ENCODE results near the gene TBC1D22A. TPM values are rescaled to one million over a fixed set of nuclear protein-coding genes. Genes with fewer than 3 reads are reported as not detected.

Gene TBC1D22A
- total and polyA plus RNA-seq, 10 of the 15 experiments (the other 5 are each of a cell fraction or from before 2014, with no cell fraction given): 0.63 to 44.7 (median 27.4) TPM

DNA sequence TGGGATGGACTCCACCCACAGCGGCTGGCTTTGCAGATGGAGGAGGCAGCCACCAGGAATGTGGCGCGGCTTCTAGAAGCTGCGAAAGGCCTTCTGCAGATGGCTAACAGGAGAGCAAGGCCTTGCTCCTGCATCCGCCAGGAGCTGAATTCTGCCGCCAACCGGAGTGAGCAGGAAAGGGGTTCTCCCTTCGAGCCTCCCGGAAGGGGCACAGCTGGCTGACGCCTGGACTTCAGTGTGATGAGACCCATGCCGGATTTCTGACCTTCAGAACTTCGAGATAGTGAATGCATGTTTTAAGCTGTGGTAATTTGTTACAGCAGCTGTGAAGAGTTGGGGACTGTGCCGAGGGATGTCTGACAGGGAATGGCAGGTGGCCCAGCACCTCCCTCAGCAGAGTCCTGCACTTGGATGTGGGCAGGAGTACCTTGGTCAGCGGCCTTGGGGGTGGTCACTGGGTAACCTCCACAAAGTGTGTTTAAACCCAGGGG lies 7.7 kb downstream of the TBC1D22A start:
- TF ChIP-seq, protein P1, sequence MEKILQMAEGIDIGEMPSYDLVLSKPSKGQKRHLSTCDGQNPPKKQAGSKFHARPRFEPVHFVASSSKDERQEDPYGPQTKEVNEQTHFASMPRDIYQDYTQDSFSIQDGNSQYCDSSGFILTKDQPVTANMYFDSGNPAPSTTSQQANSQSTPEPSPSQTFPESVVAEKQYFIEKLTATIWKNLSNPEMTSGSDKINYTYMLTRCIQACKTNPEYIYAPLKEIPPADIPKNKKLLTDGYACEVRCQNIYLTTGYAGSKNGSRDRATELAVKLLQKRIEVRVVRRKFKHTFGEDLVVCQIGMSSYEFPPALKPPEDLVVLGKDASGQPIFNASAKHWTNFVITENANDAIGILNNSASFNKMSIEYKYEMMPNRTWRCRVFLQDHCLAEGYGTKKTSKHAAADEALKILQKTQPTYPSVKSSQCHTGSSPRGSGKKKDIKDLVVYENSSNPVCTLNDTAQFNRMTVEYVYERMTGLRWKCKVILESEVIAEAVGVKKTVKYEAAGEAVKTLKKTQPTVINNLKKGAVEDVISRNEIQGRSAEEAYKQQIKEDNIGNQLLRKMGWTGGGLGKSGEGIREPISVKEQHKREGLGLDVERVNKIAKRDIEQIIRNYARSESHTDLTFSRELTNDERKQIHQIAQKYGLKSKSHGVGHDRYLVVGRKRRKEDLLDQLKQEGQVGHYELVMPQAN (conservative IDR thresholded peaks at IDR 0.05): 0 out of 2 replicates have a peak, but pooled peaks have one; percentile 45
- peak; percentile 72; the same call in 1 of the 2 replicates for TF ChIP-seq SIN3A (IDR thresholded peaks at IDR 0.05; ENCODE audit: low read depth, low read length)
- TF ChIP-seq, protein P2, sequence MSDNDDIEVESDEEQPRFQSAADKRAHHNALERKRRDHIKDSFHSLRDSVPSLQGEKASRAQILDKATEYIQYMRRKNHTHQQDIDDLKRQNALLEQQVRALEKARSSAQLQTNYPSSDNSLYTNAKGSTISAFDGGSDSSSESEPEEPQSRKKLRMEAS (IDR thresholded peaks at IDR 0.05; ENCODE audit: low read depth, low read length): no peak
- TF ChIP-seq MEF2A (IDR thresholded peaks at IDR 0.05; ENCODE audit: insufficient read depth, low read depth, low read length): no peak
- TF ChIP-seq, protein P3, sequence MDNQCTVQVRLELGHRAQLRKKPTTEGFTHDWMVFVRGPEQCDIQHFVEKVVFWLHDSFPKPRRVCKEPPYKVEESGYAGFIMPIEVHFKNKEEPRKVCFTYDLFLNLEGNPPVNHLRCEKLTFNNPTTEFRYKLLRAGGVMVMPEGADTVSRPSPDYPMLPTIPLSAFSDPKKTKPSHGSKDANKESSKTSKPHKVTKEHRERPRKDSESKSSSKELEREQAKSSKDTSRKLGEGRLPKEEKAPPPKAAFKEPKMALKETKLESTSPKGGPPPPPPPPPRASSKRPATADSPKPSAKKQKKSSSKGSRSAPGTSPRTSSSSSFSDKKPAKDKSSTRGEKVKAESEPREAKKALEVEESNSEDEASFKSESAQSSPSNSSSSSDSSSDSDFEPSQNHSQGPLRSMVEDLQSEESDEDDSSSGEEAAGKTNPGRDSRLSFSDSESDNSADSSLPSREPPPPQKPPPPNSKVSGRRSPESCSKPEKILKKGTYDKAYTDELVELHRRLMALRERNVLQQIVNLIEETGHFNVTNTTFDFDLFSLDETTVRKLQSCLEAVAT (IDR thresholded peaks at IDR 0.05): peak; percentile 62; the same call in 1 of the 2 replicates
- TF ChIP-seq TCF12 (IDR thresholded peaks at IDR 0.05; ENCODE audit: low read depth, low read length): no peak
- TF ChIP-seq, protein P4, sequence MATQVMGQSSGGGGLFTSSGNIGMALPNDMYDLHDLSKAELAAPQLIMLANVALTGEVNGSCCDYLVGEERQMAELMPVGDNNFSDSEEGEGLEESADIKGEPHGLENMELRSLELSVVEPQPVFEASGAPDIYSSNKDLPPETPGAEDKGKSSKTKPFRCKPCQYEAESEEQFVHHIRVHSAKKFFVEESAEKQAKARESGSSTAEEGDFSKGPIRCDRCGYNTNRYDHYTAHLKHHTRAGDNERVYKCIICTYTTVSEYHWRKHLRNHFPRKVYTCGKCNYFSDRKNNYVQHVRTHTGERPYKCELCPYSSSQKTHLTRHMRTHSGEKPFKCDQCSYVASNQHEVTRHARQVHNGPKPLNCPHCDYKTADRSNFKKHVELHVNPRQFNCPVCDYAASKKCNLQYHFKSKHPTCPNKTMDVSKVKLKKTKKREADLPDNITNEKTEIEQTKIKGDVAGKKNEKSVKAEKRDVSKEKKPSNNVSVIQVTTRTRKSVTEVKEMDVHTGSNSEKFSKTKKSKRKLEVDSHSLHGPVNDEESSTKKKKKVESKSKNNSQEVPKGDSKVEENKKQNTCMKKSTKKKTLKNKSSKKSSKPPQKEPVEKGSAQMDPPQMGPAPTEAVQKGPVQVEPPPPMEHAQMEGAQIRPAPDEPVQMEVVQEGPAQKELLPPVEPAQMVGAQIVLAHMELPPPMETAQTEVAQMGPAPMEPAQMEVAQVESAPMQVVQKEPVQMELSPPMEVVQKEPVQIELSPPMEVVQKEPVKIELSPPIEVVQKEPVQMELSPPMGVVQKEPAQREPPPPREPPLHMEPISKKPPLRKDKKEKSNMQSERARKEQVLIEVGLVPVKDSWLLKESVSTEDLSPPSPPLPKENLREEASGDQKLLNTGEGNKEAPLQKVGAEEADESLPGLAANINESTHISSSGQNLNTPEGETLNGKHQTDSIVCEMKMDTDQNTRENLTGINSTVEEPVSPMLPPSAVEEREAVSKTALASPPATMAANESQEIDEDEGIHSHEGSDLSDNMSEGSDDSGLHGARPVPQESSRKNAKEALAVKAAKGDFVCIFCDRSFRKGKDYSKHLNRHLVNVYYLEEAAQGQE (IDR thresholded peaks at IDR 0.05; ENCODE audit: low read depth, low read length): peak; percentile 70; the same call in 1 of the 2 replicates
- TF ChIP-seq EED (IDR thresholded peaks at IDR 0.05; ENCODE audit: low read depth): 0 out of 2 replicates have a peak, but pooled peaks have one; percentile 13
- Histone ChIP-seq H3K4me1 (ENCODE audit: control insufficient read depth, insufficient read depth, low read length) (peaks cover 62% of the 10 kb centered on the region), H3K4me3 (peak overlapping the region; percentile 62; the same call in 1 of the 2 replicates), H2AFZ (ENCODE audit: control insufficient read depth, low read depth, low read length) (no peak overlapping the region), H3K4me2 (ENCODE audit: control insufficient read depth, insufficient read depth) (peak overlapping the region; percentile 96), H3K79me2 (ENCODE audit: control insufficient read depth, insufficient read depth, low read length) (peaks cover 69% of the 10 kb centered on the region), H3K36me3 (ENCODE audit: control insufficient read depth in 2 of 2, insufficient read depth in 2 of 2, low read length in 1 of 2) (peaks cover 1 to 6% of the 10 kb centered on the region in 2 experiments; a peak in 3 of 4 replicates), H4K20me1 (ENCODE audit: control insufficient read depth, insufficient read depth) (peaks cover 3% of the 10 kb centered on the region; the same call in 1 of the 2 replicates), H3K27ac (ENCODE audit: control insufficient read depth, insufficient read depth) (peak overlapping the region; percentile 90), H3K9me3 (replicated peaks; ENCODE audit: control insufficient read depth, insufficient read depth, low read length) (no peaks in the 10 kb centered on the region), H3K9ac (ENCODE audit: control insufficient read depth, insufficient read depth, low read length) (peak overlapping the region; percentile 75), H3K27me3 (replicated peaks in 1 of 2; ENCODE audit: control insufficient read depth in 2 of 2, insufficient read depth in 2 of 2, low read length in 1 of 2) (no peaks in the 10 kb centered on the region)
- FAIRE-seq (no peak), DNase-seq (ENCODE audit: low read depth, low spot score) (no peak), ATAC-seq (no peak)
- ChIA-PET SMC1A (ENCODE audit: uncharacterized antibody, unreplicated experiment) (interaction anchor here (1.0 to 2.2 kb wide), 3 partner anchors 8 to 183 kb away, joined by 4 to 7 read pairs (median 4); partner anchors contain the start of gene TBC1D22A), CTCF (interaction anchor here (1.1 to 8.2 kb wide), 4 partner anchors 10 to 207 kb away, joined by 3 to 117 read pairs (median 4); partner anchors contain the start of gene TBC1D22A), POLR2A (no interaction called here), RAD21 (ENCODE audit: unreplicated experiment) (interaction anchor here (1.4 to 3.0 kb wide), 3 partner anchors 8 to 34 kb away, joined by 5 to 18 read pairs (median 5); partner anchors contain the start of gene TBC1D22A)
- in situ Hi-C loops (cut with MboI) (loop anchor here (25.0 kb wide), 1 partner anchor 1317 kb away; no protein-coding TSS in a partner anchor), intact Hi-C loops (cut with micrococcal nuclease; ENCODE audit: unreplicated experiment) (loop anchor here (10.0 kb wide), 1 partner anchor 175 kb away; no protein-coding TSS in a partner anchor)
- 27% methylated on average over 14 of the region's 14 CpGs for WGBS (ENCODE audit: insufficient coverage, insufficient replicate concordance, low lambda C conversion rate, missing lambda C conversion rate)
- BruUV-seq (replicated peaks): no TSS peak

Measured in GM12878 (cell line).